Measurements from ENCODE around the gene KRTAP5-7. TPM values are rescaled to one million over a fixed set of nuclear protein-coding genes. Genes with fewer than 3 reads are reported as not detected.

Gene KRTAP5-7
- total and polyA plus RNA-seq, 2 donors (not counting 3 experiments of a cell fraction or from before 2014, with no cell fraction given) = 0.07 TPM; not detected in 1

DNA sequence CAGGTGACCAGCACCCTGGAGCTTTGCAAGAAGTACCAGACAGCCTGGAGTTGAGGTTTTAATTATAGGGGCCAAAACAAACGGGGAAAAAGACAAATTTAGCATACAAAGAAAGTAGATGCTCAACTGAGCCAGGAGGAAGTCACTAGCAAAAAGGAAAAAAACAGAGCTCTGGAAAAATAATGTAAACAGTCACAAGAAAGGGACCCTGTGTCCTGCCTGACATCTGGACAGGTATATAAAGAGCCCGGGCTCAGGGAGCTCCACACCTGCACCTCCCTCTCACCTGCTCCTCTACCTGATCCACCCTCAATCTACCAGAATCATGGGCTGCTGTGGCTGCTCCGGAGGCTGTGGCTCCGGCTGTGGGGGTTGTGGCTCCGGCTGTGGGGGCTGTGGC is 38.2 kb downstream of the KRTAP5-7 start, which contains the start of gene KRTAP5-10:
Gene KRTAP5-10, plus strand, starts transcription at position 301 of the 400 bp plus-strand sequence. Its CDS starts 25 bp downstream, at position 326.
- POLR2A ChIA-PET = no interaction called here
- no peak within 1 kb of the TSS for H3K27ac ChIP-seq (ENCODE audit: insufficient read depth, low read depth, low read length)
- no peaks in the 10 kb centered on the region for H3K9me3 ChIP-seq (replicated peaks; ENCODE audit: control insufficient read depth, insufficient read depth, low read length)
- no peak within 1 kb of the TSS for H3K4me2 ChIP-seq (ENCODE audit: insufficient read depth, low read length)
- no peaks in the 10 kb centered on the region for H3K79me2 ChIP-seq (ENCODE audit: control insufficient read depth, insufficient read depth, low read length)
- no peak within 1 kb of the TSS for H3K9ac ChIP-seq (replicated peaks; ENCODE audit: extremely low read depth, insufficient read depth, low read length)
- FAIRE-seq (no peak), DNase-seq (ENCODE audit: low read depth, low spot score) (no peak)
- dilution Hi-C loops (cut with MboI; ENCODE audit: extremely low pct_ligation_motif_present, low sequenced_read_pairs) = no loop called here
- H4K20me1 ChIP-seq (replicated peaks; ENCODE audit: control insufficient read depth, extremely low read depth, insufficient read depth, low read length) = no peaks in the 10 kb centered on the region
- intact Hi-C loops (cut with micrococcal nuclease) = no loop called here
- no peak within 1 kb of the TSS for H2AFZ ChIP-seq (ENCODE audit: low read depth, low read length)
- no peak for TF ChIP-seq MYC (IDR thresholded peaks at IDR 0.05; ENCODE audit: low read depth, low read length)
- no peaks in the 10 kb centered on the region for H3K36me3 ChIP-seq (ENCODE audit: control insufficient read depth in 2 of 2, extremely low read depth in 1 of 2, insufficient read depth in 2 of 2, low read length in 2 of 2)
- H3K9me1 ChIP-seq (replicated peaks; ENCODE audit: control insufficient read depth, extremely low read depth, insufficient read depth, low read length) = no peaks in the 10 kb centered on the region
- no peaks in the 10 kb centered on the region for H3K4me1 ChIP-seq (ENCODE audit: control insufficient read depth, extremely low read depth, insufficient read depth, low read length)
- BruUV-seq (replicated peaks) = no TSS peak
- peaks cover 0 to 5% of the 10 kb centered on the region in 2 experiments for H3K27me3 ChIP-seq (ENCODE audit: control insufficient read depth in 2 of 2, insufficient read depth in 2 of 2, low read length in 2 of 2)
- CTCF ChIA-PET = interaction anchor here (1.2 to 2.3 kb wide), 2 partner anchors 9 to 15 kb away, joined by 3 to 7 read pairs; no protein-coding TSS in a partner anchor
- H3K4me3 ChIP-seq (replicated peaks in 1 of 3; ENCODE audit: insufficient read depth in 1 of 3, low read depth in 1 of 3, low read length in 3 of 3) = no peak within 1 kb of the TSS

- CTCF ChIA-PET = interaction anchor here (1.2 to 2.3 kb wide), 2 partner anchors 9 to 14 kb away, joined by 3 to 7 read pairs; no protein-coding TSS in a partner anchor
- H2AFZ ChIP-seq (ENCODE audit: low read depth, low read length) = no peak overlapping the region
- no TSS peak for BruUV-seq (replicated peaks)
- H3K36me3 ChIP-seq (ENCODE audit: control insufficient read depth in 2 of 2, extremely low read depth in 1 of 2, insufficient read depth in 2 of 2, low read length in 2 of 2) = no peaks in the 10 kb centered on the region
- dilution Hi-C loops (cut with MboI; ENCODE audit: extremely low pct_ligation_motif_present, low sequenced_read_pairs) = no loop called here
- no peaks in the 10 kb centered on the region for H3K9me1 ChIP-seq (replicated peaks; ENCODE audit: control insufficient read depth, extremely low read depth, insufficient read depth, low read length)
- peaks cover 0 to 4% of the 10 kb centered on the region in 2 experiments for H3K27me3 ChIP-seq (ENCODE audit: control insufficient read depth in 2 of 2, insufficient read depth in 2 of 2, low read length in 2 of 2)
- intact Hi-C loops (cut with micrococcal nuclease) = no loop called here
- no peak overlapping the region for H3K4me2 ChIP-seq (ENCODE audit: insufficient read depth, low read length)
- no peaks in the 10 kb centered on the region for H3K9me3 ChIP-seq (replicated peaks; ENCODE audit: control insufficient read depth, insufficient read depth, low read length)
- no peak for DNase-seq (ENCODE audit: low read depth, low spot score)
- H3K4me1 ChIP-seq (ENCODE audit: control insufficient read depth, extremely low read depth, insufficient read depth, low read length) = no peaks in the 10 kb centered on the region
- H4K20me1 ChIP-seq (replicated peaks; ENCODE audit: control insufficient read depth, extremely low read depth, insufficient read depth, low read length) = no peaks in the 10 kb centered on the region
- no peak overlapping the region for H3K4me3 ChIP-seq (replicated peaks in 1 of 3; ENCODE audit: insufficient read depth in 1 of 3, low read depth in 1 of 3, low read length in 3 of 3)
- TF ChIP-seq POLR2AphosphoS5 (IDR thresholded peaks at IDR 0.05; ENCODE audit: insufficient read depth, low read depth, low read length) (no peak), JUN (IDR thresholded peaks at IDR 0.05; ENCODE audit: borderline replicate concordance, insufficient read depth, insufficient read length, low read depth) (no peak), EZH2 (IDR thresholded peaks at IDR 0.05; ENCODE audit: borderline replicate concordance, low read depth, low read length, severe bottlenecking) (no peak), GATA2 (IDR thresholded peaks at IDR 0.05; ENCODE audit: insufficient read depth, insufficient read length, low read depth, low read length) (no peak), MYC (IDR thresholded peaks at IDR 0.05; ENCODE audit: low read depth, low read length) (no peak), POLR2A (IDR thresholded peaks at IDR 0.05; ENCODE audit: low read depth, low read length) (no peak)
- TF ChIP-seq, protein P1, sequence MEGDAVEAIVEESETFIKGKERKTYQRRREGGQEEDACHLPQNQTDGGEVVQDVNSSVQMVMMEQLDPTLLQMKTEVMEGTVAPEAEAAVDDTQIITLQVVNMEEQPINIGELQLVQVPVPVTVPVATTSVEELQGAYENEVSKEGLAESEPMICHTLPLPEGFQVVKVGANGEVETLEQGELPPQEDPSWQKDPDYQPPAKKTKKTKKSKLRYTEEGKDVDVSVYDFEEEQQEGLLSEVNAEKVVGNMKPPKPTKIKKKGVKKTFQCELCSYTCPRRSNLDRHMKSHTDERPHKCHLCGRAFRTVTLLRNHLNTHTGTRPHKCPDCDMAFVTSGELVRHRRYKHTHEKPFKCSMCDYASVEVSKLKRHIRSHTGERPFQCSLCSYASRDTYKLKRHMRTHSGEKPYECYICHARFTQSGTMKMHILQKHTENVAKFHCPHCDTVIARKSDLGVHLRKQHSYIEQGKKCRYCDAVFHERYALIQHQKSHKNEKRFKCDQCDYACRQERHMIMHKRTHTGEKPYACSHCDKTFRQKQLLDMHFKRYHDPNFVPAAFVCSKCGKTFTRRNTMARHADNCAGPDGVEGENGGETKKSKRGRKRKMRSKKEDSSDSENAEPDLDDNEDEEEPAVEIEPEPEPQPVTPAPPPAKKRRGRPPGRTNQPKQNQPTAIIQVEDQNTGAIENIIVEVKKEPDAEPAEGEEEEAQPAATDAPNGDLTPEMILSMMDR (IDR thresholded peaks at IDR 0.05; ENCODE audit: extremely low read depth in 1 of 2, insufficient read depth in 1 of 2, low read depth in 1 of 2, low read length in 2 of 2) = no peak
- TF ChIP-seq, protein P2, sequence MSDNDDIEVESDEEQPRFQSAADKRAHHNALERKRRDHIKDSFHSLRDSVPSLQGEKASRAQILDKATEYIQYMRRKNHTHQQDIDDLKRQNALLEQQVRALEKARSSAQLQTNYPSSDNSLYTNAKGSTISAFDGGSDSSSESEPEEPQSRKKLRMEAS (IDR thresholded peaks at IDR 0.05; ENCODE audit: insufficient read depth, insufficient read length) = no peak
- H3K9ac ChIP-seq (replicated peaks; ENCODE audit: extremely low read depth, insufficient read depth, low read length) = no peak overlapping the region
- no peaks in the 10 kb centered on the region for H3K79me2 ChIP-seq (ENCODE audit: control insufficient read depth, insufficient read depth, low read length)
- FAIRE-seq = no peak
- H3K27ac ChIP-seq (ENCODE audit: insufficient read depth, low read depth, low read length) = no peak overlapping the region
- POLR2A ChIA-PET = no interaction called here
These were observed 39.1 kb downstream of the KRTAP5-7 start for GRCh38 chr11:71566081-71566620.

Measured in endothelial cell of umbilical vein (primary cell).